ENCODE data around the gene SFT2D1. TPM values are rescaled to one million over a fixed set of nuclear protein-coding genes. Genes with fewer than 3 reads are reported as not detected.

SFT2D1 gene
- total and polyA plus RNA-seq, 3 donors from 2014 or later: 45.7 to 68.3 (median 64.6) TPM

DNA sequence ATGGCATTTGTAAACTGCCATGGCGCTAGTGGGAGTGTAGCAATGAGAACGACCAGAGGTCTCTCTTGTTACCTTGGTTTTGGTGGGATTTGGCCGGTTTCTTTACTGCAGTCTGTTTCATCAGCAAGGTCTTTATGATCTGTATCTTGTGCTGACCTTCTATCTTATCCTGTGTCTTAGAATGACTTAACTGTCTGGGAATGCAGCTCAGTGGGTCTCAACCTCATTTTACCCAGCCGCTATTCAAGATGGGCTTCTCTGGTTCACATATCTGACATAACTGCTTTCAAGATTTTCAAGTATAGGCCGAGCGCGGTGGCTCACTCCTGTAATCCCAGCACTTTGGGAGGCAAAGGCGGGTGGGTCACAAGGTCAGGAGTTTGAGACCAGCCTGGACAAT is 1.9 kb upstream of the SFT2D1 start:
- intact Hi-C loops (cut with DNase I; ENCODE audit: low total_unique reads): no loop called here
- WGBS, 2 donors: 74 to 75% methylated on average over 8 of the region's 8 CpGs
- no peak for TF ChIP-seq POLR2A (IDR thresholded peaks at IDR 0.05)
- no peak overlapping the region for H3K27ac ChIP-seq
- no peaks in the 10 kb centered on the region for H3K36me3 ChIP-seq (ENCODE audit: low read depth, missing control alignments)
- H3K4me1 ChIP-seq: peaks cover 16% of the 10 kb centered on the region
- no peak overlapping the region for H3K4me3 ChIP-seq
- H3K9me3 ChIP-seq: no peaks in the 10 kb centered on the region
- DNase-seq: no peak
- no peaks in the 10 kb centered on the region for H3K27me3 ChIP-seq

DNA sequence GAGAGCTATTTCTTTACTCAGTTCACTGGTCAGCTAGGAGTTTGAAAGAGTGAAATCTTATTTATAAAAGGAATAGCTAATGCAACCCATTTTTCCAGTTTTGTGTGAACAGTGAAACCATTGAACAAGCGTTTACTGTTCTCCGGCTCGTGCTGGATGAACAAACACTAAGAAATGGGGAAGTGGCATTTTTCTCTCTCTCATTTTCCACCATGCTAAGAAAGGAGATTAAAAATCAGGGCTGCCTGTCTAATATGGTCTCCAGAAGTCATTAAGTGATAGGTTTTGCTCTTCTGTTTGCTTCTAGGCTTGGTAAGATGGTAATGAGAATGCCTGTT is 774 bp upstream of the SFT2D1 start:
- H3K27ac ChIP-seq: peak overlapping the region; percentile 85 to 86
- H3K9me3 ChIP-seq: no peaks in the 10 kb centered on the region
- no peak for DNase-seq
- H3K4me1 ChIP-seq: peaks cover 16% of the 10 kb centered on the region
- no peaks in the 10 kb centered on the region for H3K36me3 ChIP-seq (ENCODE audit: low read depth, missing control alignments)
- no peaks in the 10 kb centered on the region for H3K27me3 ChIP-seq
- intact Hi-C loops (cut with DNase I; ENCODE audit: low total_unique reads): no loop called here
- peak overlapping the region; percentile 89 to 97 for H3K4me3 ChIP-seq
- TF ChIP-seq, protein P1, sequence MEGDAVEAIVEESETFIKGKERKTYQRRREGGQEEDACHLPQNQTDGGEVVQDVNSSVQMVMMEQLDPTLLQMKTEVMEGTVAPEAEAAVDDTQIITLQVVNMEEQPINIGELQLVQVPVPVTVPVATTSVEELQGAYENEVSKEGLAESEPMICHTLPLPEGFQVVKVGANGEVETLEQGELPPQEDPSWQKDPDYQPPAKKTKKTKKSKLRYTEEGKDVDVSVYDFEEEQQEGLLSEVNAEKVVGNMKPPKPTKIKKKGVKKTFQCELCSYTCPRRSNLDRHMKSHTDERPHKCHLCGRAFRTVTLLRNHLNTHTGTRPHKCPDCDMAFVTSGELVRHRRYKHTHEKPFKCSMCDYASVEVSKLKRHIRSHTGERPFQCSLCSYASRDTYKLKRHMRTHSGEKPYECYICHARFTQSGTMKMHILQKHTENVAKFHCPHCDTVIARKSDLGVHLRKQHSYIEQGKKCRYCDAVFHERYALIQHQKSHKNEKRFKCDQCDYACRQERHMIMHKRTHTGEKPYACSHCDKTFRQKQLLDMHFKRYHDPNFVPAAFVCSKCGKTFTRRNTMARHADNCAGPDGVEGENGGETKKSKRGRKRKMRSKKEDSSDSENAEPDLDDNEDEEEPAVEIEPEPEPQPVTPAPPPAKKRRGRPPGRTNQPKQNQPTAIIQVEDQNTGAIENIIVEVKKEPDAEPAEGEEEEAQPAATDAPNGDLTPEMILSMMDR (IDR thresholded peaks at IDR 0.05): no peak
- no peak for TF ChIP-seq POLR2A (IDR thresholded peaks at IDR 0.05)
- 34 to 35% methylated on average over 3 of the region's 3 CpGs for WGBS, 2 donors

DNA sequence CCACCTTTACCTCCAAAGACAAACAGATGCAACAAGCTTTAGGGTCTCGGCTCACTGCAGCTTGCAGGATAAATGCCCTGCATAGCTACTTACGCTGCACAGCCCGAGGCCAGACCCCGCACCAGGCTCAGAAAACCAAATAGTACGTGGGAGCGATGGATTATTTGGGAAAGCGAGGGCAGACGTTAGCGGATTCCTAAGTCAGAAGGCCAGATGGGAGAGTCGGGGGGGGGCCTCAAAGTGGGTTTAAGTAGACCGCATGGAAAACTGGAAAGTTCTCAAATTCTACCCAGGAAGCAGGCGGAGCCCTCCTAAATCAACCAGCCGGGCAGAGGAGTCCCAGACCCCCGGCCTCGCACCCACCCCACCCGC is 382 bp downstream of the SFT2D1 start:
- TF ChIP-seq, protein P1 (IDR thresholded peaks at IDR 0.05): no peak
- no peak for TF ChIP-seq POLR2A (IDR thresholded peaks at IDR 0.05)
- H3K4me1 ChIP-seq: peaks cover 16% of the 10 kb centered on the region
- intact Hi-C loops (cut with DNase I; ENCODE audit: low total_unique reads): no loop called here

DNA sequence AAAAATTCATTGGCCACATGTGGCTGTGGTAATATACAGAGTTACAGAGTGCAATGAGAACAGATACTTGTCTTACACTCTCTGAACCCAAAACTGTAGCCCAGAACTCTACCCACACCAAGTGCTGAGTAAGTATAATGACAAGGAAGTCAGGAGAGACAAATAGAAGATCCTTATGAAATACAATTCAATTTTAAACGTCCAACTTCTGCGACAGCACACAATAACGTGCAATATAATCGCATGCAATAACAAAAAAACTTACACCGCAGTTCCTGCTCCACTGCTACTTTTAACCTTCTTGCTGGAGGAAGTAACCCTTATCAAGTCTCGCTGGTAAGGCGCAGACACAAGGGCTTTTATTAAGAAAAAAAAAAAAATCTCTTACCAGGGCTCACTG is 881 bp downstream of the SFT2D1 start:
- H3K9me3 ChIP-seq: no peaks in the 10 kb centered on the region
- no peak for DNase-seq
- H3K27ac ChIP-seq: no peak overlapping the region
- 12 to 14% methylated on average over 7 of the region's 7 CpGs for WGBS, 2 donors
- intact Hi-C loops (cut with DNase I; ENCODE audit: low total_unique reads): no loop called here
- H3K36me3 ChIP-seq (ENCODE audit: low read depth, missing control alignments): no peaks in the 10 kb centered on the region
- no peak for TF ChIP-seq POLR2A (IDR thresholded peaks at IDR 0.05)
- TF ChIP-seq, protein P1 (IDR thresholded peaks at IDR 0.05): no peak
- H3K4me3 ChIP-seq: peak overlapping the region; percentile 89 to 97
- H3K4me1 ChIP-seq: peaks cover 16% of the 10 kb centered on the region
- no peaks in the 10 kb centered on the region for H3K27me3 ChIP-seq

More for the DNA sequence above, 382 bp downstream of the SFT2D1 start:
- H3K4me3 ChIP-seq: peak overlapping the region; percentile 89 to 97
- no peaks in the 10 kb centered on the region for H3K9me3 ChIP-seq
- peak overlapping the region; percentile 85 to 86 for H3K27ac ChIP-seq
- no peaks in the 10 kb centered on the region for H3K27me3 ChIP-seq
- 0% methylated on average over 11 to 16 of the region's 16 CpGs for WGBS, 2 donors
- DNase-seq: peak; percentile 34
- no peaks in the 10 kb centered on the region for H3K36me3 ChIP-seq (ENCODE audit: low read depth, missing control alignments)

DNA sequence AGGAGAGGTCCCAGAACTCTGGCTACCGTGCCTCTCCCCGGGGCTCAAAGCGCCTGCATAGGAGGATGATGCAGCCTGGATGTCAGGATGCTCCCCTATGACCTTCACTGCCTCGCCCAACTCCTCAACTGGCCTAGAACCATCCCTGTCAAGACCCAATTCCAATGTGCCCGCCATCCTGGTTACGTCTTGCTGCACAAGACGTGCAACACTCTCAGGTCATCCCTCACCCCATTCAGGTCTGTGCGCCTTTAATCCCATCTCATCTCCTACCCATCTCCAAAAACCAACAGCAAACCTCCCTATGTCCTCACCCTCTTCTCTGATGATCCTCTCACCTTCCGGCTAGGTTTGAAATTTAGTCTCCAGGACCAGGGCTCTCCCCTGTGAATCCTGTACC is 3.5 kb downstream of the SFT2D1 start:
- no peaks in the 10 kb centered on the region for H3K9me3 ChIP-seq
- WGBS, 2 donors: 96 to 98% methylated on average over 9 of the region's 9 CpGs
- no peak for TF ChIP-seq POLR2A (IDR thresholded peaks at IDR 0.05)
- TF ChIP-seq, protein P1 (IDR thresholded peaks at IDR 0.05): no peak
- intact Hi-C loops (cut with DNase I; ENCODE audit: low total_unique reads): no loop called here
- H3K36me3 ChIP-seq (ENCODE audit: low read depth, missing control alignments): no peaks in the 10 kb centered on the region
- no peak for DNase-seq
- H3K4me3 ChIP-seq: no peak overlapping the region
- H3K27me3 ChIP-seq: no peaks in the 10 kb centered on the region
- H3K27ac ChIP-seq: no peak overlapping the region
- H3K4me1 ChIP-seq: peaks cover 16% of the 10 kb centered on the region

Data from testis (tissue), 3 donors.